PFSK-1 (cell line): ENCODE data around the gene NAMPT.

ENCODE experiments used
- FOXP2 ChIP-seq: optimal IDR thresholded peaks from 2 replicates; pipeline ENCODE3; 2011; ENCODE audit warnings: borderline replicate concordance, control low read depth, inconsistent platforms; ENCODE audit not compliant: insufficient read depth; ENCODE audit errors: extremely low read length, extremely low read depth
- POLR2AphosphoS5 ChIP-seq: IDR thresholded peaks from 2 replicates; pipeline ENCODE4 v1.6.1; 2012; ENCODE audit warnings: low read depth, mild to moderate bottlenecking, control low read depth, low read length, moderate library complexity
- REST ChIP-seq, 2 experiments: IDR thresholded peaks; 2 replicates each; pipeline versions ENCODE4 v1.6.1 to v1.8.0; 2011 to 2012; ENCODE audit warnings: low read depth in 2 of 2, low read length in 2 of 2, control low read depth in 1 of 2, inconsistent platforms in 1 of 2, mild to moderate bottlenecking in 1 of 2, moderate library complexity in 1 of 2; ENCODE audit not compliant: insufficient read depth in 1 of 2
- SIN3A ChIP-seq: IDR thresholded peaks from 2 replicates; pipeline ENCODE4 v1.6.1; 2012; ENCODE audit warnings: mild to moderate bottlenecking, low read length, moderate library complexity, borderline replicate concordance; ENCODE audit not compliant: insufficient read depth
- TAF1 ChIP-seq: IDR thresholded peaks from 2 replicates; pipeline ENCODE4 v1.6.1; 2012; ENCODE audit warnings: low read length, control low read depth, borderline replicate concordance; ENCODE audit not compliant: insufficient read depth

The NAMPT gene

GRCh38 chr7:106291247-106291646, 6.5 kb upstream of the NAMPT start:
- TF ChIP-seq TAF1 (no peak), REST (IDR thresholded peaks at IDR 0.05; ENCODE audit: insufficient read depth in 1 of 2, low read depth in 2 of 2, low read length in 2 of 2) (no peak), SIN3A (no peak), POLR2AphosphoS5 (no peak), FOXP2 (no peak)

- TF ChIP-seq SIN3A: no peak
- TF ChIP-seq REST (IDR thresholded peaks at IDR 0.05; ENCODE audit: insufficient read depth in 1 of 2, low read depth in 2 of 2, low read length in 2 of 2): no peak
- TF ChIP-seq POLR2AphosphoS5: no peak
- no peak for TF ChIP-seq TAF1
- no peak for TF ChIP-seq FOXP2
Observed at GRCh38 chr7:106290319-106290718, 5.5 kb upstream of the NAMPT start.

GRCh38 chr7:106289848-106290247, 5.1 kb upstream of the NAMPT start:
- TF ChIP-seq TAF1 (no peak), FOXP2 (no peak), POLR2AphosphoS5 (no peak), SIN3A (no peak), REST (IDR thresholded peaks at IDR 0.05; ENCODE audit: insufficient read depth in 1 of 2, low read depth in 2 of 2, low read length in 2 of 2) (no peak)

GRCh38 chr7:106288263-106288662, 3.5 kb upstream of the NAMPT start:
- TF ChIP-seq FOXP2 (no peak), POLR2AphosphoS5 (no peak), SIN3A (no peak), REST (IDR thresholded peaks at IDR 0.05; ENCODE audit: insufficient read depth in 1 of 2, low read depth in 2 of 2, low read length in 2 of 2) (no peak), TAF1 (no peak)

GRCh38 chr7:106287786-106288185, 3.0 kb upstream of the NAMPT start:
- TF ChIP-seq SIN3A: no peak
- no peak for TF ChIP-seq POLR2AphosphoS5
- TF ChIP-seq FOXP2: no peak
- no peak for TF ChIP-seq TAF1
- TF ChIP-seq REST (IDR thresholded peaks at IDR 0.05; ENCODE audit: insufficient read depth in 1 of 2, low read depth in 2 of 2, low read length in 2 of 2): no peak
